ENCODE measurements around the gene AIFM3. TPM values are rescaled to one million over a fixed set of nuclear protein-coding genes. Genes with fewer than 3 reads are reported as not detected.
"Not testable (repeated sequence)": the region's sequence is repeated elsewhere in the genome, so short reads cannot be mapped to it uniquely, and the experiment has no call there.

AIFM3 gene
- total RNA-seq, 1 experiment from 2014 or later = 9.7 TPM

DNA sequence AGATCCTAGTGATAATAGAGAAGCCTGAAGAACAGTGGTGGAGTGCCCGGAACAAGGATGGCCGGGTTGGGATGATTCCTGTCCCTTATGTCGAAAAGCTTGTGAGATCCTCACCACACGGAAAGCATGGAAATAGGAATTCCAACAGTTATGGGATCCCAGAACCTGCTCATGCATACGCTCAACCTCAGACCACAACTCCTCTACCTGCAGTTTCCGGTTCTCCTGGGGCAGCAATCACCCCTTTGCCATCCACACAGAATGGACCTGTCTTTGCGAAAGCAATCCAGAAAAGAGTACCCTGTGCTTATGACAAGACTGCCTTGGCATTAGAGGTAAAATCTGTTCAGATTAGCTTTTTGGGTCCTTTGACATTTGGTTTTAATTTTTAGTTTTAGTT lies 33.1 kb upstream of the AIFM3 start:
- Histone ChIP-seq H3K4me2 (ENCODE audit: low read length) (no peak overlapping the region), H3K27me3 (ENCODE audit: insufficient read depth, low read length) (no peaks in the 10 kb centered on the region), H3K4me3 (replicated peaks in 1 of 2; ENCODE audit: low read depth in 1 of 2, low read length in 2 of 2) (no peak overlapping the region), H3K36me3 (ENCODE audit: control insufficient read depth in 1 of 2, insufficient read depth in 2 of 2, low read length in 2 of 2) (peaks cover 19 to 27% of the 10 kb centered on the region in 2 experiments; a peak in 3 of 4 replicates), H3K9me3 (ENCODE audit: control insufficient read depth in 1 of 2, insufficient read depth in 1 of 2, low read depth in 1 of 2, low read length in 2 of 2) (no peaks in the 10 kb centered on the region), H3K9me2 (ENCODE audit: insufficient read depth) (no peaks in the 10 kb centered on the region), H3K27ac (ENCODE audit: low read depth, low read length) (no peak overlapping the region), H2AFZ (ENCODE audit: low read depth, low read length, poor library complexity, severe bottlenecking) (no peak overlapping the region), H3K9ac (ENCODE audit: low read length) (no peak overlapping the region), H4K20me1 (ENCODE audit: insufficient read depth) (peaks cover 45% of the 10 kb centered on the region; the same call in 1 of the 2 replicates), H3K79me2 (ENCODE audit: insufficient read depth, low read length) (peaks cover 99% of the 10 kb centered on the region), H3K4me1 (ENCODE audit: control insufficient read depth in 1 of 2, insufficient read depth in 2 of 2, low read length in 2 of 2) (no peaks in the 10 kb centered on the region; a peak in 1 of 4 replicates)
- ChIA-PET RAD21 (ENCODE audit: low non-redundant PET in 1 of 2, low total read pairs in 2 of 2, uncharacterized antibody in 2 of 2, unreplicated experiment in 2 of 2) (no interaction called here), CTCF (interaction anchor here (1.0 kb wide), 1 partner anchor 17 kb away, joined by 3 read pairs; the partner anchor contains the start of gene CRKL), POLR2A (no interaction called here)
- no TSS peak for BruUV-seq (replicated peaks)
- intact Hi-C loops (cut with micrococcal nuclease) = no loop called here
- TF ChIP-seq, protein P1, sequence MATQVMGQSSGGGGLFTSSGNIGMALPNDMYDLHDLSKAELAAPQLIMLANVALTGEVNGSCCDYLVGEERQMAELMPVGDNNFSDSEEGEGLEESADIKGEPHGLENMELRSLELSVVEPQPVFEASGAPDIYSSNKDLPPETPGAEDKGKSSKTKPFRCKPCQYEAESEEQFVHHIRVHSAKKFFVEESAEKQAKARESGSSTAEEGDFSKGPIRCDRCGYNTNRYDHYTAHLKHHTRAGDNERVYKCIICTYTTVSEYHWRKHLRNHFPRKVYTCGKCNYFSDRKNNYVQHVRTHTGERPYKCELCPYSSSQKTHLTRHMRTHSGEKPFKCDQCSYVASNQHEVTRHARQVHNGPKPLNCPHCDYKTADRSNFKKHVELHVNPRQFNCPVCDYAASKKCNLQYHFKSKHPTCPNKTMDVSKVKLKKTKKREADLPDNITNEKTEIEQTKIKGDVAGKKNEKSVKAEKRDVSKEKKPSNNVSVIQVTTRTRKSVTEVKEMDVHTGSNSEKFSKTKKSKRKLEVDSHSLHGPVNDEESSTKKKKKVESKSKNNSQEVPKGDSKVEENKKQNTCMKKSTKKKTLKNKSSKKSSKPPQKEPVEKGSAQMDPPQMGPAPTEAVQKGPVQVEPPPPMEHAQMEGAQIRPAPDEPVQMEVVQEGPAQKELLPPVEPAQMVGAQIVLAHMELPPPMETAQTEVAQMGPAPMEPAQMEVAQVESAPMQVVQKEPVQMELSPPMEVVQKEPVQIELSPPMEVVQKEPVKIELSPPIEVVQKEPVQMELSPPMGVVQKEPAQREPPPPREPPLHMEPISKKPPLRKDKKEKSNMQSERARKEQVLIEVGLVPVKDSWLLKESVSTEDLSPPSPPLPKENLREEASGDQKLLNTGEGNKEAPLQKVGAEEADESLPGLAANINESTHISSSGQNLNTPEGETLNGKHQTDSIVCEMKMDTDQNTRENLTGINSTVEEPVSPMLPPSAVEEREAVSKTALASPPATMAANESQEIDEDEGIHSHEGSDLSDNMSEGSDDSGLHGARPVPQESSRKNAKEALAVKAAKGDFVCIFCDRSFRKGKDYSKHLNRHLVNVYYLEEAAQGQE (IDR thresholded peaks at IDR 0.05; ENCODE audit: low read depth) = no peak
- no peak for TF ChIP-seq SIN3A (IDR thresholded peaks at IDR 0.05; ENCODE audit: low read depth)
- TF ChIP-seq SRF (IDR thresholded peaks at IDR 0.05; ENCODE audit: low read depth) = no peak
- TF ChIP-seq RAD21 (IDR thresholded peaks at IDR 0.05; ENCODE audit: low read depth) = no peak
- no peak for TF ChIP-seq SP1 (IDR thresholded peaks at IDR 0.05; ENCODE audit: low read depth)
- no peak for TF ChIP-seq ZNF274 (IDR thresholded peaks at IDR 0.05; ENCODE audit: low read depth, low read length)
- no peak for TF ChIP-seq EZH2phosphoT487 (IDR thresholded peaks at IDR 0.05; ENCODE audit: borderline replicate concordance)
- no peak for TF ChIP-seq ELF1 (IDR thresholded peaks at IDR 0.05; ENCODE audit: borderline replicate concordance, low read depth)
- TF ChIP-seq POLR2A (IDR thresholded peaks at IDR 0.05; ENCODE audit: borderline replicate concordance, extremely low read depth, insufficient read depth, insufficient read length) = no peak
- no peak for TF ChIP-seq TCF7L2 (IDR thresholded peaks at IDR 0.05; ENCODE audit: borderline replicate concordance, extremely low read depth, insufficient read depth, insufficient read length)
- TF ChIP-seq EZH2 (IDR thresholded peaks at IDR 0.05) = no peak
- TF ChIP-seq YY1 (IDR thresholded peaks at IDR 0.05; ENCODE audit: extremely low read depth, insufficient replicate concordance, low read depth, low read length) = no peak
- TF ChIP-seq JUND (IDR thresholded peaks at IDR 0.05) = no peak
- no peak for TF ChIP-seq CBX3 (IDR thresholded peaks at IDR 0.05; ENCODE audit: low read depth)
- TF ChIP-seq, protein P2, sequence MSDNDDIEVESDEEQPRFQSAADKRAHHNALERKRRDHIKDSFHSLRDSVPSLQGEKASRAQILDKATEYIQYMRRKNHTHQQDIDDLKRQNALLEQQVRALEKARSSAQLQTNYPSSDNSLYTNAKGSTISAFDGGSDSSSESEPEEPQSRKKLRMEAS (IDR thresholded peaks at IDR 0.05) = no peak
- DNase-seq (ENCODE audit: low read depth, low spot score) (no peak), ATAC-seq (no peak)

DNA sequence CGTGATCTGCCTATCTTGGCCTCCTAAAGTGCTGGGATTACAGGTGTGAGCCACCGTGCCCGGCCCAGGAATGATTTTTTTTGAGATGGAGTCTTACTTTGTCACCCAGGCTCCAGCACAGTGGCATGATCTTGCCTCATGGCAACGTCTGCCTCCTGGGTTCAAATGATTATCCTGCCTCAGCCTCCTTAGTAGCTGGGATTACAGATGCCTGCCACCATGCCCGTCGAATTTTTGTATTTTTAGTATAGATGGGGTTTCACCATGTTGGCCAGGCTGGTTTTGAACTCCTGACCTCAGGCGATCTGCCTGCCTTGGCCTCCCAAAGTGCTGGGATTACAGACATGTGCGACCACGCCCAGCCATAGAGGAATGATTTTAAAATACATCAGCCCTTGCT lies 32.0 kb upstream of the AIFM3 start:
- CTCF ChIA-PET; H3K9me3 ChIP-seq (ENCODE audit: control insufficient read depth in 1 of 2, insufficient read depth in 1 of 2, low read depth in 1 of 2, low read length in 2 of 2); H2AFZ ChIP-seq (ENCODE audit: low read depth, low read length, poor library complexity, severe bottlenecking); H3K9me2 ChIP-seq (ENCODE audit: insufficient read depth); POLR2A ChIA-PET; RAD21 ChIA-PET (ENCODE audit: low non-redundant PET in 1 of 2, low total read pairs in 2 of 2, uncharacterized antibody in 2 of 2, unreplicated experiment in 2 of 2); H3K4me2 ChIP-seq (ENCODE audit: low read length); H3K4me3 ChIP-seq (replicated peaks in 1 of 2; ENCODE audit: low read depth in 1 of 2, low read length in 2 of 2); intact Hi-C loops (cut with micrococcal nuclease); H3K27me3 ChIP-seq (ENCODE audit: insufficient read depth, low read length); H3K27ac ChIP-seq (ENCODE audit: low read depth, low read length); H3K9ac ChIP-seq (ENCODE audit: low read length); ATAC-seq; H3K4me1 ChIP-seq (ENCODE audit: control insufficient read depth in 1 of 2, insufficient read depth in 2 of 2, low read length in 2 of 2); DNase-seq (ENCODE audit: low read depth, low spot score): not testable (repeated sequence)
- peaks cover 100% of the 10 kb centered on the region for H3K79me2 ChIP-seq (ENCODE audit: insufficient read depth, low read length)
- TSS peak; percentile 14 for BruUV-seq (replicated peaks)
- H4K20me1 ChIP-seq (ENCODE audit: insufficient read depth) = peaks cover 41% of the 10 kb centered on the region; the same call in 1 of the 2 replicates
- H3K36me3 ChIP-seq (ENCODE audit: control insufficient read depth in 1 of 2, insufficient read depth in 2 of 2, low read length in 2 of 2) = peaks cover 19 to 27% of the 10 kb centered on the region in 2 experiments; a peak in 3 of 4 replicates
